ENCODE data around the gene RCAN2. TPM values are rescaled to one million over a fixed set of nuclear protein-coding genes. Genes with fewer than 3 reads are reported as not detected.

RCAN2 gene
- total and polyA plus RNA-seq, 9 of the 15 experiments (the other 6 are each of a cell fraction or from before 2014, with no cell fraction given) = 0.04 TPM; not detected in 8

DNA sequence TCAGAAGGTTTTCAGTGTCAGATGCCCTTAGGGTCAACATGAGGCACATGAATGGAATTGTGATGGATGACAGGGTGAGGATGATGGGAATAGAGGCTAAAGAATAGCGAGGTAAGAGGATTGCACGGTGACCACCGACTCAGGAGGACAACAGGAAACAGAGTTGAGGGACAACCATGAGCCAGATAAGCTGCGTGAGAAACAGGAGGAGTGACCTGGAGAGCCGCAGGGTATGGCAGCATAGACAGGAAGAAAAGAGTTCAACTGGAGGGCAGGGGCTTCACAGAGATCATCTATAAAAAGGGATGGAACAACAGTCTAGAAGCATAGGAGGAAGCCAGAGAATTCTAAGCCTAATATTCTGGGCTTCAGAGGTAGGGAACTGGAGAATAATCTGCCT, 235.7 kb downstream of the RCAN2 start:
- H3K4me1 ChIP-seq (replicated peaks in 1 of 2; ENCODE audit: control insufficient read depth in 2 of 2, insufficient read depth in 2 of 2, low read length in 2 of 2) = no peaks in the 10 kb centered on the region
- no peaks in the 10 kb centered on the region for H3K79me2 ChIP-seq (ENCODE audit: control insufficient read depth, insufficient read depth, low read length)
- FAIRE-seq (no peak), ATAC-seq (no peak), DNase-seq (ENCODE audit: extremely low read depth in 1 of 4, low spot score in 3 of 4) (no peak)
- no peaks in the 10 kb centered on the region for H3K36me3 ChIP-seq (ENCODE audit: control insufficient read depth, insufficient read depth, low read length)
- no peaks in the 10 kb centered on the region for H3K9me1 ChIP-seq (ENCODE audit: control insufficient read depth, insufficient read depth, low read length)
- no peak overlapping the region for H2AFZ ChIP-seq (ENCODE audit: low read depth, low read length)
- no peaks in the 10 kb centered on the region for H3K27me3 ChIP-seq (ENCODE audit: control insufficient read depth in 2 of 2, insufficient read depth in 2 of 2, low read length in 2 of 2)
- CTCF ChIA-PET (ENCODE audit: low intra/inter-chr PET ratio) = no interaction called here
- H3K9ac ChIP-seq (ENCODE audit: insufficient read depth in 1 of 2, low read depth in 2 of 2, low read length in 2 of 2) = no peak overlapping the region
- in situ Hi-C loops (cut with MboI) = no loop called here
- intact Hi-C loops (cut with micrococcal nuclease) = no loop called here
- POLR2A ChIA-PET = no interaction called here
- no peak for TF ChIP-seq GATAD2A (IDR thresholded peaks at IDR 0.05)
- TF ChIP-seq HLTF (IDR thresholded peaks at IDR 0.05) = no peak
- no peak for TF ChIP-seq ZSCAN32 (CRISPR knock-in tag; IDR thresholded peaks at IDR 0.05)
- TF ChIP-seq HSF4 (CRISPR knock-in tag; IDR thresholded peaks at IDR 0.05; ENCODE audit: borderline replicate concordance) = no peak
- TF ChIP-seq, protein P1, sequence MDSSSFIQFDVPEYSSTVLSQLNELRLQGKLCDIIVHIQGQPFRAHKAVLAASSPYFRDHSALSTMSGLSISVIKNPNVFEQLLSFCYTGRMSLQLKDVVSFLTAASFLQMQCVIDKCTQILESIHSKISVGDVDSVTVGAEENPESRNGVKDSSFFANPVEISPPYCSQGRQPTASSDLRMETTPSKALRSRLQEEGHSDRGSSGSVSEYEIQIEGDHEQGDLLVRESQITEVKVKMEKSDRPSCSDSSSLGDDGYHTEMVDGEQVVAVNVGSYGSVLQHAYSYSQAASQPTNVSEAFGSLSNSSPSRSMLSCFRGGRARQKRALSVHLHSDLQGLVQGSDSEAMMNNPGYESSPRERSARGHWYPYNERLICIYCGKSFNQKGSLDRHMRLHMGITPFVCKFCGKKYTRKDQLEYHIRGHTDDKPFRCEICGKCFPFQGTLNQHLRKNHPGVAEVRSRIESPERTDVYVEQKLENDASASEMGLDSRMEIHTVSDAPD (CRISPR knock-in tag; IDR thresholded peaks at IDR 0.05) = no peak
- no peak for TF ChIP-seq ZFP30 (CRISPR knock-in tag; IDR thresholded peaks at IDR 0.05; ENCODE audit: borderline replicate concordance)
- TF ChIP-seq TARDBP (IDR thresholded peaks at IDR 0.05) = no peak
- TF ChIP-seq MAFF (IDR thresholded peaks at IDR 0.05; ENCODE audit: low read length) = no peak
- TF ChIP-seq, protein P2, sequence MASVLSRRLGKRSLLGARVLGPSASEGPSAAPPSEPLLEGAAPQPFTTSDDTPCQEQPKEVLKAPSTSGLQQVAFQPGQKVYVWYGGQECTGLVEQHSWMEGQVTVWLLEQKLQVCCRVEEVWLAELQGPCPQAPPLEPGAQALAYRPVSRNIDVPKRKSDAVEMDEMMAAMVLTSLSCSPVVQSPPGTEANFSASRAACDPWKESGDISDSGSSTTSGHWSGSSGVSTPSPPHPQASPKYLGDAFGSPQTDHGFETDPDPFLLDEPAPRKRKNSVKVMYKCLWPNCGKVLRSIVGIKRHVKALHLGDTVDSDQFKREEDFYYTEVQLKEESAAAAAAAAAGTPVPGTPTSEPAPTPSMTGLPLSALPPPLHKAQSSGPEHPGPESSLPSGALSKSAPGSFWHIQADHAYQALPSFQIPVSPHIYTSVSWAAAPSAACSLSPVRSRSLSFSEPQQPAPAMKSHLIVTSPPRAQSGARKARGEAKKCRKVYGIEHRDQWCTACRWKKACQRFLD (CRISPR knock-in tag; IDR thresholded peaks at IDR 0.05) = no peak
- TF ChIP-seq IRF2 (CRISPR knock-in tag; IDR thresholded peaks at IDR 0.05) = no peak
- TF ChIP-seq ZNF347 (CRISPR knock-in tag; IDR thresholded peaks at IDR 0.05; ENCODE audit: low read depth) = no peak
- no peak overlapping the region for H3K4me3 ChIP-seq
- H3K9me3 ChIP-seq (replicated peaks; ENCODE audit: control insufficient read depth, insufficient read depth, low read depth, low read length) = no peaks in the 10 kb centered on the region
- no peak overlapping the region for H3K27ac ChIP-seq (ENCODE audit: extremely low read depth, low read depth, low read length)
- no peaks in the 10 kb centered on the region for H4K20me1 ChIP-seq (replicated peaks; ENCODE audit: control insufficient read depth, insufficient read depth, low read length)
- BruUV-seq (replicated peaks) = no TSS peak
- no peak overlapping the region for H3K4me2 ChIP-seq (ENCODE audit: insufficient read depth, low read length)
- WGBS (ENCODE audit: insufficient coverage, low coverage, missing lambda C conversion rate) = 0% methylated on average over 5 of the region's 5 CpGs

Measured in K562 (cell line).